ENCODE data around the gene PTGS2.

Gene PTGS2

GRCh38 chr1:186680245-186681061 lies at the start of gene PTGS2:
Gene PTGS2 (minus strand): TSS chr1:186680423. CDS start chr1:186680290, 133 bp downstream.
- peak; percentile 91 for DNase-seq (ENCODE audit: low read depth)

GRCh38 chr1:186722711-186723309 lies 42.6 kb upstream of the PTGS2 start:
- DNase-seq (ENCODE audit: low read depth) = peak; percentile 30

GRCh38 chr1:186717286-186717685 lies 37.1 kb upstream of the PTGS2 start:
- DNase-seq (ENCODE audit: low read depth) = no peak

- peak; percentile 93 for DNase-seq (ENCODE audit: low read depth)
Observed at GRCh38 chr1:186715887-186716809, 35.9 kb upstream of the PTGS2 start.

GRCh38 chr1:186710696-186711095 lies 30.5 kb upstream of the PTGS2 start:
- DNase-seq (ENCODE audit: low read depth) = no peak

- DNase-seq (ENCODE audit: low read depth) = peak; percentile 19
Observed at GRCh38 chr1:186708694-186709097, 28.5 kb upstream of the PTGS2 start.

GRCh38 chr1:186703209-186703766 lies 23.1 kb upstream of the PTGS2 start:
- DNase-seq (ENCODE audit: low read depth) = no peak

GRCh38 chr1:186700722-186701121 lies 20.5 kb upstream of the PTGS2 start:
- no peak for DNase-seq (ENCODE audit: low read depth)

GRCh38 chr1:186699519-186699918 lies 19.3 kb upstream of the PTGS2 start:
- DNase-seq (ENCODE audit: low read depth) = no peak

GRCh38 chr1:186689907-186690306 lies 9.7 kb upstream of the PTGS2 start:
- peak; percentile 23 for DNase-seq (ENCODE audit: low read depth)

GRCh38 chr1:186689376-186689775 lies 9.2 kb upstream of the PTGS2 start:
- DNase-seq (ENCODE audit: low read depth) = no peak

GRCh38 chr1:186683652-186684410 lies 3.6 kb upstream of the PTGS2 start:
- DNase-seq (ENCODE audit: low read depth) = no peak

- peak; percentile 53 for DNase-seq (ENCODE audit: low read depth)
Observed at GRCh38 chr1:186682736-186683135, 2.5 kb upstream of the PTGS2 start.

- peak; percentile 29 for DNase-seq (ENCODE audit: low read depth)
Observed at GRCh38 chr1:186681801-186682200, 1.6 kb upstream of the PTGS2 start.

GRCh38 chr1:186681121-186681520 lies 898 bp upstream of the PTGS2 start:
- no peak for DNase-seq (ENCODE audit: low read depth)

- DNase-seq (ENCODE audit: low read depth) = no peak
Observed at GRCh38 chr1:186679924-186680244, 339 bp downstream of the PTGS2 start.

- DNase-seq (ENCODE audit: low read depth) = no peak
Observed at GRCh38 chr1:186678155-186678554, 2.1 kb downstream of the PTGS2 start.

GRCh38 chr1:186672596-186672995 lies 7.6 kb downstream of the PTGS2 start:
- no peak for DNase-seq (ENCODE audit: low read depth)

GRCh38 chr1:186672131-186672530 lies 8.1 kb downstream of the PTGS2 start:
- no peak for DNase-seq (ENCODE audit: low read depth)

- no peak for DNase-seq (ENCODE audit: low read depth)
Observed at GRCh38 chr1:186671136-186671825, 8.9 kb downstream of the PTGS2 start.

All from fibroblast of gingiva (primary cell).